HepG2 (cell line): Measurements from ENCODE around the gene IL6R. TPM values are rescaled to one million over a fixed set of nuclear protein-coding genes. Genes with fewer than 3 reads are reported as not detected.

ENCODE experiments used
- E2F5 ChIP-seq: sonication (generic); formaldehyde crosslinking; conservative IDR thresholded peaks from 2 replicates; pipeline ENCODE4 v1.4.0; 2020; ENCODE audit warnings: missing genetic modification reagents
- FOXA3 ChIP-seq: IDR thresholded peaks from 2 replicates; pipeline ENCODE4 v1.6.1; 2016; ENCODE audit warnings: missing genetic modification reagents, missing compliant biosample characterization
- GABPA ChIP-seq, 2 experiments: IDR thresholded peaks; 2 replicates each; pipeline ENCODE4 v1.6.1; 2011 to 2016; ENCODE audit warnings: low read depth in 2 of 2, low read length in 1 of 2, missing biosample characterization in 1 of 2, missing genetic modification characterization in 1 of 2
- KAT8 ChIP-seq: IDR thresholded peaks from 2 replicates; pipeline ENCODE4 v1.6.1; 2016; ENCODE audit warnings: missing genetic modification reagents, missing compliant biosample characterization
- KDM1A ChIP-seq: IDR thresholded peaks from 2 replicates; pipeline ENCODE4 v1.6.1; 2016; ENCODE audit warnings: missing compliant biosample characterization
- KDM6A ChIP-seq: IDR thresholded peaks from 2 replicates; pipeline ENCODE4 v1.6.1; 2016; ENCODE audit warnings: low read depth
- KLF11 ChIP-seq: IDR thresholded peaks from 2 replicates; pipeline ENCODE4 v1.6.1; 2016; ENCODE audit warnings: missing compliant biosample characterization
- MAFG ChIP-seq: sonication (generic); formaldehyde crosslinking; IDR thresholded peaks from 2 replicates; pipeline ENCODE4 v1.5.1; 2020; ENCODE audit warnings: mild to moderate bottlenecking, missing genetic modification reagents
- NCOR1 ChIP-seq: fragments of 200-600 bp; sonication (generic); IDR thresholded peaks from 2 replicates; pipeline ENCODE4 v1.7.0; 2017; ENCODE audit warnings: antibody characterized with exemption, low read length, borderline replicate concordance
- RCOR2 ChIP-seq: IDR thresholded peaks from 2 replicates; pipeline ENCODE4 v1.6.1; 2016; ENCODE audit warnings: missing biosample characterization, missing genetic modification reagents
- SP2 ChIP-seq: sonication (generic); formaldehyde crosslinking; IDR thresholded peaks from 2 replicates; pipeline ENCODE4 v1.5.1; 2020; ENCODE audit warnings: mild to moderate bottlenecking, missing genetic modification reagents
- ZNF160 ChIP-seq: sonication (generic); formaldehyde crosslinking; IDR thresholded peaks from 2 replicates; pipeline ENCODE4 v1.8.0; 2022; ENCODE audit warnings: mild to moderate bottlenecking, inconsistent platforms, missing genetic modification reagents
- ZNF296 ChIP-seq: sonication (generic); formaldehyde crosslinking; conservative IDR thresholded peaks from 2 replicates; pipeline ENCODE4 v1.5.0; 2020; ENCODE audit warnings: mild to moderate bottlenecking, missing genetic modification reagents
- ZNF431 ChIP-seq: sonication (generic); formaldehyde crosslinking; IDR thresholded peaks from 2 replicates; pipeline ENCODE4 v1.9.0; 2022; ENCODE audit warnings: missing genetic modification reagents, low read depth, mild to moderate bottlenecking, borderline replicate concordance
- ZNF44 ChIP-seq: sonication (generic); formaldehyde crosslinking; IDR thresholded peaks from 2 replicates; pipeline ENCODE4 v1.5.1; 2020; ENCODE audit warnings: mild to moderate bottlenecking, missing genetic modification reagents
- ZNF441 ChIP-seq: sonication (generic); formaldehyde crosslinking; IDR thresholded peaks from 2 replicates; pipeline ENCODE4 v1.7.0; 2021; ENCODE audit warnings: missing genetic modification reagents, borderline replicate concordance
- ZNF652 ChIP-seq: IDR thresholded peaks from 2 replicates; pipeline ENCODE4 v1.6.1; 2016; ENCODE audit warnings: low read depth, borderline replicate concordance
- ZNF782 ChIP-seq: sonication (generic); formaldehyde crosslinking; IDR thresholded peaks from 2 replicates; pipeline ENCODE4 v1.4.0; 2020; ENCODE audit warnings: missing genetic modification reagents, mild to moderate bottlenecking, borderline replicate concordance
- polyA plus RNA-seq, 8 experiments: library from polyadenylated mRNA; depleted of rRNA in 3 of 8; stranded (reverse) in 7 of 8; unstranded in 1 of 8; fragments of >200 nt; fragmentation: Illumina TruSeq in 4 of 8; extraction: Trizol in 4 of 8; gene quantifications; 2 replicates each; pipeline versions ENCODE4 v1.2.1 to v1.2.3, GENCODE V29; 2011 to 2016; ENCODE audit warnings: low read depth in 4 of 8, missing spikeins in 1 of 8, mixed read lengths in 1 of 8; ENCODE audit not compliant: insufficient read depth in 1 of 8
- total RNA-seq, 5 experiments: library from RNA; depleted of rRNA; stranded (reverse); fragments of >200 nt; fragmentation: Illumina TruSeq; extraction: Trizol; gene quantifications; 2 replicates each; pipeline ENCODE4 v1.2.3, GENCODE V29; 2016; ENCODE audit warnings: low read depth in 1 of 5
- TF ChIP-seq, protein P1 (sequence below): IDR thresholded peaks from 2 replicates; pipeline ENCODE4 v1.6.1; 2016; ENCODE audit warnings: mild to moderate bottlenecking, missing biosample characterization, missing genetic modification reagents

The IL6R gene
- total and polyA plus RNA-seq, 2 of the 13 experiments (the other 11 are each of a cell fraction or from before 2014, with no cell fraction given): 5.0 to 24.5 TPM

DNA sequence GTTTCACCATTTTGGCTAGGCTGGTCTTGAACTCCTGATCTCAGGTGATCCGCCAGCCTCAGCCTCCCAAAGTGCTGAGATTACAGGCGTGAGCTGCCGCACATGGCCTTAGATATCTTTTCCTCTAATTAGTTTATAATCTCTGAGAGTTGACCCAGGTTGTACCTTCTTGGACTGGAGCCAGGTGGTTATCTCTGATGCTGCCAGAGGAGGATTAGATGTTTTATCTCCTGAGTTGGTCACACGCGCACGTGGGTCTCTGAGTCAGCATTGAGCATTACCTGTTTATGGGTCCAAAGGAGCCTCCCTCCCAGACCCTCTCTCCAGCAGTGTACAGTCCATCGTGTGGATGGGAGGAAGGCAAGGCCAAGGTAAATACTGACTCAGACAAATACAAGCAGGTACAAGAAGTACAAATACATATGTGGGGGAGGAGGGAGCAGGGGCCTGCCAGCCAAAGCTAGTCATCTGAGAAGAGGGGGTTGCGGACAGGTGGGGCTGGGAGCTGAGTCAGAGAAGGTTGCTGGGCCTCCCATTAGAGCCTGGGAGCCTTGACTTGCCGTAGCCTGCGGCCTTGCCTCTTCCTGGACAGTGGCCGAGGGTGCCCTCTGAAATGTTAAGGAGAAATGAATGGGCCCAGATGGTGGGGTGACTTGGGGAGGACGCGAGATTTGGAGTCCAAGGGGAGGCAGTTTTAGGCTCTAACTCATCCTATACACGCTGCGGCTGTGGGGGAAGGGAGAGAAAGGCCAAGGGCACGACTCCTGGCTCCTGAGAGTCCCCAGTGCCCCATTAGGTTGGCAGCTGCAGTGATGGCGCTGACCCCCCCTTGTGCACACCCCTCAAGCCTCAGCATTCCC lies 13.1 kb downstream of the IL6R start (continued):
- no peak for TF ChIP-seq ZNF44 (CRISPR knock-in tag)
- peak; percentile 94 for TF ChIP-seq MAFG (CRISPR knock-in tag)
- 0 out of 2 replicates have a peak, but pooled peaks have one; percentile 50 for TF ChIP-seq ZNF296 (CRISPR knock-in tag)
- peak; percentile 51; the same call in 1 of the 2 replicates for TF ChIP-seq ZNF160 (CRISPR knock-in tag)
- TF ChIP-seq FOXA3 (CRISPR knock-in tag): peak; percentile 99
- TF ChIP-seq KDM6A (CRISPR knock-in tag): peak; percentile 94
- no peak for TF ChIP-seq SP2 (CRISPR knock-in tag)
- TF ChIP-seq ZNF652 (CRISPR knock-in tag): 0 out of 2 replicates have a peak, but pooled peaks have one; percentile 50
- peak; percentile 53; the same call in 1 of the 2 replicates for TF ChIP-seq ZNF431
- no peak for TF ChIP-seq ZNF782 (CRISPR knock-in tag)
- peak; percentile 88 for TF ChIP-seq KAT8 (CRISPR knock-in tag)
- no peak for TF ChIP-seq E2F5
- TF ChIP-seq, protein P1, sequence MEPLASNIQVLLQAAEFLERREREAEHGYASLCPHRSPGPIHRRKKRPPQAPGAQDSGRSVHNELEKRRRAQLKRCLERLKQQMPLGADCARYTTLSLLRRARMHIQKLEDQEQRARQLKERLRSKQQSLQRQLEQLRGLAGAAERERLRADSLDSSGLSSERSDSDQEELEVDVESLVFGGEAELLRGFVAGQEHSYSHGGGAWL: peak; percentile 61; the same call in 1 of the 2 replicates
- TF ChIP-seq GABPA (IDR thresholded peaks at IDR 0.05; ENCODE audit: low read depth, low read length): no peak
- peak; percentile 58; the same call in 1 of the 2 replicates for TF ChIP-seq GABPA (CRISPR knock-in tag; IDR thresholded peaks at IDR 0.05; ENCODE audit: low read depth)
- peak; percentile 81 for TF ChIP-seq RCOR2 (CRISPR knock-in tag)
- TF ChIP-seq NCOR1: peak; percentile 78
- TF ChIP-seq ZNF441 (CRISPR knock-in tag): peak; percentile 94
- TF ChIP-seq KLF11 (CRISPR knock-in tag): peak; percentile 64; the same call in 1 of the 2 replicates
- TF ChIP-seq KDM1A (CRISPR knock-in tag): 0 out of 2 replicates have a peak, but pooled peaks have one; percentile 58
